HepG2 (cell line): ENCODE results near the gene TMEM80. TPM values are rescaled to one million over a fixed set of nuclear protein-coding genes. Genes with fewer than 3 reads are reported as not detected.

ENCODE experiments used
- BHLHE40 ChIP-seq: IDR thresholded peaks from 2 replicates; pipeline ENCODE4 v1.6.1; 2011; ENCODE audit warnings: low read length, improper control_type of control experiment
- CBX2 ChIP-seq, 2 experiments: fragments of 200-600 bp in 1 of 2; sonication (generic); formaldehyde crosslinking in 1 of 2; IDR thresholded peaks; 2 replicates each; pipeline versions ENCODE4 v1.7.0 to v1.8.1; 2018 to 2022; ENCODE audit warnings: low read depth in 2 of 2, low read length in 1 of 2, mild to moderate bottlenecking in 1 of 2, missing genetic modification reagents in 1 of 2
- ELF4 ChIP-seq: sonication (generic); formaldehyde crosslinking; IDR thresholded peaks from 2 replicates; pipeline ENCODE4 v1.5.0; 2020; ENCODE audit warnings: missing genetic modification reagents, mild to moderate bottlenecking, moderate library complexity, borderline replicate concordance
- HOXD1 ChIP-seq: sonication (generic); formaldehyde crosslinking; IDR thresholded peaks from 2 replicates; pipeline ENCODE4 v1.5.0; 2020; ENCODE audit warnings: missing genetic modification reagents
- IKZF1 ChIP-seq: fragments of 450-650 bp; IDR thresholded peaks from 2 replicates; pipeline ENCODE4 v1.7.1; 2016
- MATR3 ChIP-seq: sonication (generic); formaldehyde crosslinking; IDR thresholded peaks from 2 replicates; pipeline ENCODE4 v1.4.0; 2020; ENCODE audit warnings: missing genetic modification reagents
- MED8 ChIP-seq: sonication (generic); formaldehyde crosslinking; IDR thresholded peaks from 2 replicates; pipeline ENCODE4 v1.8.1; 2023; ENCODE audit warnings: mild to moderate bottlenecking, missing genetic modification reagents; ENCODE audit not compliant: insufficient replicate concordance
- MIER2 ChIP-seq: IDR thresholded peaks from 2 replicates; pipeline ENCODE4 v1.6.1; 2016; ENCODE audit warnings: missing biosample characterization, missing genetic modification reagents
- MTF1 ChIP-seq: sonication (generic); formaldehyde crosslinking; IDR thresholded peaks from 2 replicates; pipeline ENCODE4 v1.5.0; 2020; ENCODE audit warnings: missing genetic modification reagents
- NAIF1 ChIP-seq: sonication (generic); formaldehyde crosslinking; IDR thresholded peaks from 2 replicates; pipeline ENCODE4 v1.5.0; 2020; ENCODE audit warnings: mild to moderate bottlenecking, missing genetic modification reagents, borderline replicate concordance
- PAX8 ChIP-seq: sonication (generic); formaldehyde crosslinking; IDR thresholded peaks from 2 replicates; pipeline ENCODE4 v1.8.0; 2022; ENCODE audit warnings: mild to moderate bottlenecking, missing genetic modification reagents, borderline replicate concordance
- POGZ ChIP-seq: sonication (generic); formaldehyde crosslinking; IDR thresholded peaks from 2 replicates; pipeline ENCODE4 v1.4.0; 2020; ENCODE audit warnings: mild to moderate bottlenecking, missing genetic modification reagents
- RFX1 ChIP-seq: fragments of 450-650 bp; IDR thresholded peaks from 2 replicates; pipeline ENCODE4 v1.6.1; 2017
- SALL2 ChIP-seq: sonication (generic); formaldehyde crosslinking; IDR thresholded peaks from 2 replicates; pipeline ENCODE4 v1.8.1; 2023; ENCODE audit warnings: mild to moderate bottlenecking, missing genetic modification reagents, inconsistent platforms
- SIX1 ChIP-seq: sonication (generic); formaldehyde crosslinking; IDR thresholded peaks from 2 replicates; pipeline ENCODE4 v1.4.0; 2020; ENCODE audit warnings: missing genetic modification reagents, borderline replicate concordance
- SKIL ChIP-seq: sonication (generic); formaldehyde crosslinking; IDR thresholded peaks from 2 replicates; pipeline ENCODE4 v1.8.0; 2022; ENCODE audit warnings: missing genetic modification reagents, mild to moderate bottlenecking, moderate library complexity, borderline replicate concordance
- SRSF9 ChIP-seq: fragments of 200-400 bp; formaldehyde crosslinking; IDR thresholded peaks from 2 replicates; pipeline ENCODE4 v1.6.1; 2018; ENCODE audit warnings: borderline replicate concordance, mild to moderate bottlenecking, low read depth, low read length; ENCODE audit not compliant: insufficient read depth, poor library complexity, severe bottlenecking
- TFDP2 ChIP-seq: sonication (generic); formaldehyde crosslinking; IDR thresholded peaks from 2 replicates; pipeline ENCODE4 v1.4.0; 2020; ENCODE audit warnings: missing genetic modification reagents
- ZNF24 ChIP-seq: fragments of 450-650 bp; IDR thresholded peaks from 2 replicates; pipeline ENCODE4 v1.6.1; 2017; ENCODE audit warnings: antibody characterized with exemption, mild to moderate bottlenecking
- ZNF589 ChIP-seq: sonication (generic); formaldehyde crosslinking; conservative IDR thresholded peaks from 2 replicates; pipeline ENCODE4 v1.8.0; 2022; ENCODE audit warnings: mild to moderate bottlenecking, moderate library complexity, missing genetic modification reagents
- ZNF597 ChIP-seq: sonication (generic); formaldehyde crosslinking; IDR thresholded peaks from 2 replicates; pipeline ENCODE4 v1.5.0; 2020; ENCODE audit warnings: missing genetic modification reagents
- ZNF674 ChIP-seq: sonication (generic); formaldehyde crosslinking; IDR thresholded peaks from 2 replicates; pipeline ENCODE4 v1.5.0; 2020; ENCODE audit warnings: low read depth, mild to moderate bottlenecking, missing genetic modification reagents
- polyA plus RNA-seq, 8 experiments: library from polyadenylated mRNA; depleted of rRNA in 3 of 8; stranded (reverse) in 7 of 8; unstranded in 1 of 8; fragments of >200 nt; fragmentation: Illumina TruSeq in 4 of 8; extraction: Trizol in 4 of 8; gene quantifications; 2 replicates each; pipeline versions ENCODE4 v1.2.1 to v1.2.3, GENCODE V29; 2011 to 2016; ENCODE audit warnings: low read depth in 4 of 8, missing spikeins in 1 of 8, mixed read lengths in 1 of 8; ENCODE audit not compliant: insufficient read depth in 1 of 8
- total RNA-seq, 5 experiments: library from RNA; depleted of rRNA; stranded (reverse); fragments of >200 nt; fragmentation: Illumina TruSeq; extraction: Trizol; gene quantifications; 2 replicates each; pipeline ENCODE4 v1.2.3, GENCODE V29; 2016; ENCODE audit warnings: low read depth in 1 of 5
- TF ChIP-seq, protein P1 (sequence below): sonication (generic); formaldehyde crosslinking; IDR thresholded peaks from 2 replicates; pipeline ENCODE4 v1.5.1; 2020; ENCODE audit warnings: missing genetic modification reagents, mild to moderate bottlenecking, borderline replicate concordance

The TMEM80 gene
- total and polyA plus RNA-seq, 2 of the 13 experiments (the other 11 are each of a cell fraction or from before 2014, with no cell fraction given), result 5.6 to 17.1 TPM

DNA sequence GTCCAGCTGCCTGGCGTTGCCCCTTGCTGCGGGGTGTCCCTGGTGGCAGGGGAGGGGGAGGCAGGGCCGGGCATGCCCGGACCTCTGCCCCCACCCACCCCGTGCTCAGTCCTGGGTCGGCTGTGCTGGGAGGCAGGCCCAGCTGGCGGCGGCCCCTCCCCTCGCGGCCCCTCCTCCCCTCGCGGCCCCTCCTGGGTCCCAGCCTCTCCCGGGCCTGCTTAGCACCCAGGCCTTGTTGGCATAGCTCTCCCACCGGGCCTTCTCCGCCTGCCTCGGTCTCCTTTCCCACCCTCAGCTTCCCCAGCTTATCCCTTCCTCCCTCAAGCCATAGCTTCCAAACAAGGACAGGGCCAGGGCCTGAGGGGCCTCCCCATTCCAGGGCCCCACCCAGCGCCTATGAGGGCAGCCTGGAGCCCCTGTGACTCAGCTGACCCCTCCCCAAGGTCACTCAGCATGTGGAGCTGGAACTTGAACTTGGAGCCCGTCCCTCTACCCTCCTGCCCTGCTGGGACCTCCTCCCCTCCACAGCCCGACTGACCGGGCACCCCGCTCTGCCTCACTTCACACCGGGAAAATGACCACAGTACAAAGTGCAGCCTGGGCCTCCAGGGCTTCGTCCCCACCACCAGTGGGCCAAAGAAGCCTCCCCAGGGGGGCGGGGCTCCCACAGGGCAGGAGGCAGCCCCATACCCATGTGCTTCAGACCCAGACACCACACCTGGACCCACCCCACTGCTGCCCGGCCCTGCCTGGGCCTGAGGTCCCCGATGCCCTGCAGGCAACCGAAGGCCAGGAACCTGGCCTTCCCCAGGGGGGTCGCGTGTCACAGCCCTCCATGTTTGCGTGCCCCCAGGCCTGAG lies 11.6 kb downstream of the TMEM80 start (continued):
- TF ChIP-seq PAX8 (CRISPR knock-in tag) (0 out of 2 replicates have a peak, but pooled peaks have one; percentile 40), ZNF589 (CRISPR knock-in tag) (0 out of 2 replicates have a peak, but pooled peaks have one; percentile 45), ELF4 (CRISPR knock-in tag) (no peak), BHLHE40 (no peak; the same call in 1 of the 2 replicates), IKZF1 (no peak), SIX1 (CRISPR knock-in tag) (no peak; the same call in 1 of the 2 replicates), POGZ (CRISPR knock-in tag) (no peak; the same call in none of the 2 replicates), MED8 (CRISPR knock-in tag) (peak; percentile 93), MIER2 (CRISPR knock-in tag) (no peak), CBX2 (IDR thresholded peaks at IDR 0.05; ENCODE audit: low read depth, low read length) (no peak), CBX2 (CRISPR knock-in tag; IDR thresholded peaks at IDR 0.05; ENCODE audit: low read depth) (peak; percentile 33; the same call in 1 of the 2 replicates), RFX1 (no peak), ZNF674 (CRISPR knock-in tag) (no peak), TFDP2 (CRISPR knock-in tag) (0 out of 2 replicates have a peak, but pooled peaks have one; percentile 16), SALL2 (peak; percentile 72), SRSF9 (no peak), MTF1 (CRISPR knock-in tag) (no peak), MATR3 (CRISPR knock-in tag) (no peak), ZNF24 (no peak), ZNF597 (CRISPR knock-in tag) (no peak), HOXD1 (CRISPR knock-in tag) (no peak; the same call in 1 of the 2 replicates), NAIF1 (CRISPR knock-in tag) (peak; percentile 87; the same call in 1 of the 2 replicates), SKIL (CRISPR knock-in tag) (peak; percentile 90)
- TF ChIP-seq, protein P1, sequence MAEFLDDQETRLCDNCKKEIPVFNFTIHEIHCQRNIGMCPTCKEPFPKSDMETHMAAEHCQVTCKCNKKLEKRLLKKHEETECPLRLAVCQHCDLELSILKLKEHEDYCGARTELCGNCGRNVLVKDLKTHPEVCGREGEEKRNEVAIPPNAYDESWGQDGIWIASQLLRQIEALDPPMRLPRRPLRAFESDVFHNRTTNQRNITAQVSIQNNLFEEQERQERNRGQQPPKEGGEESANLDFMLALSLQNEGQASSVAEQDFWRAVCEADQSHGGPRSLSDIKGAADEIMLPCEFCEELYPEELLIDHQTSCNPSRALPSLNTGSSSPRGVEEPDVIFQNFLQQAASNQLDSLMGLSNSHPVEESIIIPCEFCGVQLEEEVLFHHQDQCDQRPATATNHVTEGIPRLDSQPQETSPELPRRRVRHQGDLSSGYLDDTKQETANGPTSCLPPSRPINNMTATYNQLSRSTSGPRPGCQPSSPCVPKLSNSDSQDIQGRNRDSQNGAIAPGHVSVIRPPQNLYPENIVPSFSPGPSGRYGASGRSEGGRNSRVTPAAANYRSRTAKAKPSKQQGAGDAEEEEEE (CRISPR knock-in tag), result 0 out of 2 replicates have a peak, but pooled peaks have one; percentile 40
